NCI-H774 (cell line): ENCODE measurements around the gene ANKRD13D.

Experiments
- DNase-seq: peaks from one replicate; lab custom pipeline; 2025; lab: John Stamatoyannopoulos, UW

Gene ANKRD13D

GRCh38 chr11:67261946-67262681 lies 27.0 kb upstream of the ANKRD13D start:
- DNase-seq = no peak

DNA sequence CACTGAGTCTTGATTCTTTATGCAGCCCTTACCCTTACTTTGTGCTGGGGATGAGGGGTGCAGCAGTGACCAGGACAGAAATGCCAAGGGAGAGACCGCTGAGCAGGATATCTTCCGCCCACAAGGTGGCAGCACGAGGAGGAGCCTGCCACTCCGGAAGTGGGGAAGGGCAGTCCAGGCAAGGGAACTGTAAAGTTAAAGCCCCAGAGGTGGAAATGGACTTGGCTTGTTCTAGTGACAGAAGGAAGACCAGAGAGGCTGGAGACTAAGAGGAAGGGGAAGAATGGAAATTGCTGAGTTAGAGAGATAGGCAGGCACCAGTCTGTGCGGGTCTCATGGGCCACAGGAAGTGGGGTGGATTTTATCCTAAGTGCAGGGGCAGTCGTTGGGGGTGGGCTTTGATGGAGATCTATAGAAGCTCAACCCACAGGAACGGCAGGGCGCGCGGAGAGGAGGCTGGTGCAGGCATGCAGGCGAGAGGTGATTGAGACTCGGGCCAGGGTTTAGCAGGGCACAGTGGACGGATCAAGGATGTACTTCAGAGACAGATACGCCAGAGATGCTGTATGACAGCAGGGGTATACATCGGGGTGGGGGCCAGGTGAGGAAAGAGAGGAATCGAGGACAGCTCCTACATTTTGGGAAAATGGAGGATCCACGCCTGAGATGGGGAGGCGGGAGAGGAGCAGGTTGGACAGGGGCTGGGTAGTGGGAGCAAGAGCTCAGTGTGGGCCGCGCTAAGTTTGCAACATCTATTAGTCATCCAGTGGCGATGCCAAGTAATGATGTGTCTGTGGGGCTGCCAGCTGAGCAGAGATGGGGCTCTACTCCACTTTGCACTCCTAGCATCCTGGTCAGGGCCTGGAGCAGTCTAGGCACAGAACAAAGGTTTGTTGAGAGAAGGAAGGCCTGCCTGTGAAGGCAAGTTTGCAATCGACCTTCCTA lies 26.1 kb upstream of the ANKRD13D start:
- peak; percentile 63 for DNase-seq

DNA sequence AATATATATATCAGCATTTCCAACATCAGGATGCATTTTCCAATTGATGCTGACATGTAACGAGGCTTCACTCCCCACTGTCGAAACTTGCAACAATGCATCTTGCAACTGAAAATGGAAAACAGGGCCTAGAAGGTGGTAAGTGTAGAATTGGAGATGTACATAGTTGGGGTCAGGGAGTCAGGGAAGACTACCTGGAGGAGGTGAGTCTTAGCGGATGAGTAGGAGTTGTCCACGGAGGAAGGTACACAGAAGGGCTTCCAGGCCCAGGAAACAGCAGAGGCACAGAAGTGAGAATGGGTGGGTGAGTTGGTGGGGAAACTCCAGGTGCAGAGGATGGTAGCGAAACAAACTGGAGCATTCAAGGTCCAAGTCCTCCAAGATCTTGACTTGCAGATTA lies 24.8 kb upstream of the ANKRD13D start:
- no peak for DNase-seq

- DNase-seq = no peak
Measured at GRCh38 chr11:67264877-67265632, 24.0 kb upstream of the ANKRD13D start.

- peak; percentile 73 for DNase-seq
Measured at GRCh38 chr11:67265633-67266448, 23.3 kb upstream of the ANKRD13D start.

DNA sequence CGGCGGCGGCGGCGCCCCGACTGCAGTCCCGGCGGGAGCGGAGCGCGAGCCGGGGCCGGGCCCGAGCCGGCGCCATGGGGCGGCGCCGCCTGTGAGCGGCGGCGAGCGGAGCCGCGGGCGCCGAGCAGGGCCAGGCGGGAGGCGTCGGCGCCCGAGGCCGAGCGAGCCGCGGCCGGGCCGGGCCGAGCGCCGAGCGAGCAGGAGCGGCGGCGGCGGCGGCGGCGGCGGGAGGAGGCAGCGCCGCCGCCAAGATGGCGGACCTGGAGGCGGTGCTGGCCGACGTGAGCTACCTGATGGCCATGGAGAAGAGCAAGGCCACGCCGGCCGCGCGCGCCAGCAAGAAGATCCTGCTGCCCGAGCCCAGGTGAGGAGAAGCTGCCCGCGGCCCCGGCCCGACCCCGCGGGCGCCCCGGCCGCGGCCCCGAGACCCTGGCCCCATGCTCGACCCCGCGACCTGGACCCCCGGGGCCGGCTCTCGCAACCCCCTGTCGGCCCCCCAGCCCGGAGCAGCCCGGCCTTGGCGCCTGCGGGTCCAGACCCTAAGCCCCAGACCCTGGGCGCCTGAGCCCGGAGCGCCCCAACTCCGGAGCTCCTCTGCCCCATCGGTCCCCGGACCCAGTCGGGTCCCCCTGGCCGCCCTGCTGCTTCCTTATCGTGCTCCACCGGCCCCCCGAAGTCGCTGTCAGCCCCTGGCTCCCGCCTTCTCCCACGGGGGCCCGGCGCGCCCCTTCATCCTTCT lies 22.5 kb upstream of the ANKRD13D start, which contains the start of gene GRK2:
Gene GRK2 (plus strand): TSS at position 25 of the 739 bp plus-strand sequence. CDS start 227 bp downstream, at position 252.
- DNase-seq = peak; percentile 53

- DNase-seq = no peak
Measured at GRCh38 chr11:67267188-67268080, 21.7 kb upstream of the ANKRD13D start.

DNA sequence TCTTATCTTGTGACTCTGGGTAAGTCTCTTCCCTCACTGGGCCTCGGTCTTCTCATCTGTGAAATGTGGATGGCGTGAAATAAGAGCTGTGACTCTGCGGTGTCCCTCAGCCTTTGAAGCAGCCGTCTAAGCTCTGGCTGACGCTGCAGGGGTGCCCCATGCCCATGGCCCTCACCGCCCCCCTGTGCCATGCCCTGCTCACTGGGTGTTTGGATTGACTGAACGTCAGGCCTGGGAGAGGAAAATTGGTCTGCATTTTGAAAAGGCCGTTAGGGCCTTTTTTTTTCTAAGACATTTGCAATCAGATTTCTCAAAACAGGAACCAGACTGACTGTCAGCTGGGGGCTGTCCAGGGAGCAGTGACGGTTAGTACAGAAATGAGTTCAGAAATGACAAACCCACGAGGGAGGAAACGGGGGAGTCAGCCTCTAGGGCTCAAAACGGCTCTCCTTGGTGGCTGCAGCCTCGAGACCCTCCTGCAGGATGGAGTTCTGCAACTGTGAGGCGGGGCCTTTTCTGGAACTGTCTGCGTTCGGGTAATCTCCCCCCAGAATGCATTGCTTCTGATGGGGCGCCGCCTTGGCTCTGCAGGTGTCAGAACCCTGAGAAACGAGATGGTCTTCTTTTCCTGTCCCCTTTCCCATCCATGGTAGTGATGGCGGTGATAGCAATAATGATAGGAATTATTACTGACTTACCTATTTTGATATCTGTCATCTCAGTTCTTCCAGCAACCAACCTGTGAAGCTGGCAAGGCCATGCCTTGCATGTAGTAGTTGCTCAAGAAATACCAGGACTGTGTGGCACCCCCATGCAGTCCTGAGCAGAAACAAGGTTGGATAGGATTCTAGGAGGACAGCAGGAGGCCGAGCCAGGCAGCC lies 20.8 kb upstream of the ANKRD13D start:
- DNase-seq = no peak

- no peak for DNase-seq
Measured at GRCh38 chr11:67268962-67269268, 20.2 kb upstream of the ANKRD13D start.

DNA sequence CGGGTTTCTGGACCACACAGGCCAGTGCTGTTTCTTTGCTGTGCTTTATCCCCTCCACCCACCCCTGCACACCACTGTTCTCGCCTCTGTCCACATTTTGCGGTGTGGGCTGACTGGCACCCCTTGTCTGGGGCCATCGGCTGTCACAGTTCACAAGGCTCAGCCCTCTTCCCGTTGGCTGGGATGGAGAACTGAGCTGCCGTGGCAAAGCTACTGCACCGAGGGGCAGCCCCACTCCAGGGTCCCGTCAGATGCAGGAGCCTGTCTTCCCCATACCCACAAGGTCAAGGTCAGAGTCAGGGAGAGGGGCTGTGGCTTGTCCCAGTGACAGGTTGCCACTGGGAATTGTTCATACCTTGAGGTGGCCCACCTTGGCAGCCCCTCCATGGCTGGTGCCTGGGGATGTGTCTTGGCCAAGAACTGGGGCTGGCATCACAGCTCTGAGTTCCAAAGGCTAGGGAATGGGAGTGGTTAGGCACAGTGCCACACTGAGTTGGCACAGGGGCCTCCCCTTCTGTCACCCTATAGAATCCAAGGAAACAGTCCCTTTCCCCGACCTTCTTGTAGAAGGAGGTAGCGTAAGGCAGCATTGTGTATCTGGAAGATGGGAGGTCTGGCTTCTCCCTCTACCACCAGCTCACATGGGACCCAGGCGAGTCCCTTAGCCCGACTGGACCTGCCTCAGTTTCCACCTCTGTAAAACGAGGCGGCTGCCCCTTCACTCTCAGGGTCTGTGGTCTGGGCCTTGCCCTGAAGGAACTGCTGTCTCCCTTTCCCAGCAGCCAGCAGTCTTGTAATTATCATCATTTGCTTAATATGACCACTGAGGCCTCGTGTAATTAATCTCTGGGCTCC lies 19.5 kb upstream of the ANKRD13D start:
- DNase-seq = no peak

DNA sequence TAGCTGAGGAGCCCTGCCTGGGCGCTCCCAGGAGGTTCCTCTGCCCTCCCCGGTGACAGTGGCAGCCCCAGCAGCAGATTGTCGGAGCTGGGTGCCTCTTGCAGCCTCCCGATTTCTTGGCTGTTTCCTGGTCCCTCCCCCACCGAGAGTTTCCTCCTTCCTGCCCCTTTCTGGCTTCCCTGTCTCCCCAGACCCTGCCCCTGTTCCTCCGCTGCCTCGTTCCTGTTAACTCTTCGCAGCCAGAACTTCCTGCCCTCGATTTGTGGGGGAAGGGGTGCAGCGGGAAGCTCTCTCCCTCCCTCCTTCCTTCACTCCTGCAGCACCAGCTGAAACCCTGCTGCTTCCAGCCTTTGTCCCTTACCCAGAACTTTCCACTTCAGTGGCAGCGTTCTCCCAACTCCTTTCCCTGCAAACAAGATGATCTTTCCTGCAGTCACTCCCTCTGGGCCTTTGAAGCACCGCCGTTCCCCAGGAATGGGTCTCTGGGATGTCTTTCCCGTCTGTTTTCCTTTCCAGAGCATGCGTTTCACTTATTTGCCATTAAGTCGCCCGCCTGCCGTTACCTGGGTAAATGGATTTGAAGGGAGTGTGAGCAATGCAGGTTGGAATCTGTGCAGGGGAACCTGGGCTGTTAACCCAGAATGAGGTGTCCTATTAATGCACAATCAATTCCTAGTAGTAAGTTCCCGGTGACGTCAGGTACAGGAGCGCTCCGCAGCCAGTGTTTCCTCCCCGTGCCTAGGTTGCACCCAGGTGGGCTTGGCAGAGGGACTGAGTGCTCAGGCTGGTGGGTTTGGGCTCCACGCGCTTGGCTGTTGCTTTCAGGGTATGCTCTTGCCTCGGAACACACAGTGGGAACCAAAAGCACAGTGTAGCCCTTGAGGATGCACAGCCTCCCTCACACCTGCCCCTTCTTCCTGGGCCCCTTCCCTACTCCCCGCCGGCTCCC lies 18.6 kb upstream of the ANKRD13D start:
- no peak for DNase-seq

DNA sequence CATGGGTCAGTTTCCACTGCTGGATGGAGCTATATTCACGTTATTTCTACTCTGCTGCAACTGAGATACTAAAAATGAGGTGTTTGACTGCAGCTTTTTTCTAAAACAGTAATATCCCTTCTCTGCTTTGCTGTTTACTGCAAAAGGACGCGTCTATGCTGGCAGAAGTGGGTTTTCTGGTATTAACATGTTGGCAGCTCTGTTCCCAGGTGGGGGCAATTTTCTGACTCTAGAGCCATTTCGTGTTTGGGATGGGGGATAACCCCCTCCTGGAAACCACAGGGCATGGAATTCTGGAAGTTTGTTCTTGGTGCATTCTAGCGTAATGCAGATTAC lies 17.9 kb upstream of the ANKRD13D start:
- DNase-seq = no peak

- DNase-seq = no peak
Measured at GRCh38 chr11:67271541-67272284, 17.4 kb upstream of the ANKRD13D start.

DNA sequence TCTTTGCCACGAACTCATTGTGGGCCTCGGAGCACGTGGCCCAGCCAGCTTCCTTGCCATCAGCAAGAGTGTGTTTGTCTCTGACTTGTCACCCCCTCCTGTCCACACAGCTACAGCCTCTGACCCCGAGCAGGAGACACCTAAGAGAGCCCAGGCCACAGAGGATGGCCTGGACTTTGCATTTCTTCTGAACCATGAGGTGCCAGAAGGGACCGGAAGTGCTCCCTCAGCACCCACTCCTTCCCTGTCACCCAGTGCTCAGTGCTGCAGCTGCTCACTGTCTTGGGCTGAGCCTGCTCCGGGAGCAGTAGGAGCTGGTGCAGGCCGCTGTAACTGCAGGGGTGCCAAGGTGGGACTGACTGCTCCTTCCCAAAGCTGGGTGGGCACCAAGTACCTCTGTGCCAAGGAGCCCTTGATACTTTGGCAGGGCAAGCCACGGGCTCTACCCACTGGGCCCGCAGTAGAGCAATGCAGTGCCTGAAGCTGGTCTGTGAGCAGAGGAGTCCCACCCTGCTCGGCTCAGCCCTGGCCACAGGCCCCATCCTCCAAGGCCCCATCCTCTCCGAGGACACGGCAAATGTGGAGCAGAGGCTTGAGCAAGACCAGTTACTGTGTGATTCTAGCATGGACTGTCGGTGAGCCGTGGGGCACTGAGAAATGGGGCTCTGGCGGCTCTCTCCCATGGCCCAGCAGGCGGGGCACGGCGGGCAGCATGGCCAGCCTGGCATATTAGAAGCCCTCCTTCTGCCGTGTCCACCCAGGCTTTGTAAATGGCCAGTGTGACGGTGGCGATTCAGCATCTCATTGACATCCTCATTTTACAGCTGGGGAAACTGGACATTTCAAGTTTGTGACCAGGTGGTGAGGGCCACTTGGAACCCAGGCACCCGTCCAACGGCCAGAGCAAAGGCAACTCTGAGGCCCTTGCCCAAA lies 16.5 kb upstream of the ANKRD13D start:
- DNase-seq = no peak
